CD4-positive, alpha-beta T cell treated with Interleukin-17A for 1 hour (primary cell): ENCODE measurements around the gene FCHSD2.
A peak's percentile ranks its signal among the peaks of the same experiment; 100 is the strongest.
"Not testable (repeated sequence)": the region's sequence is repeated elsewhere in the genome, so short reads cannot be mapped to it uniquely, and the experiment has no call there.

Experiments
- DNase-seq: peaks from one replicate; pipeline ENCODE4 v3.0.0-alpha.2; 2020

Gene FCHSD2

GRCh38 chr11:73147771-73148681 is 5.9 kb upstream of the FCHSD2 start:
- no peak for DNase-seq

DNA sequence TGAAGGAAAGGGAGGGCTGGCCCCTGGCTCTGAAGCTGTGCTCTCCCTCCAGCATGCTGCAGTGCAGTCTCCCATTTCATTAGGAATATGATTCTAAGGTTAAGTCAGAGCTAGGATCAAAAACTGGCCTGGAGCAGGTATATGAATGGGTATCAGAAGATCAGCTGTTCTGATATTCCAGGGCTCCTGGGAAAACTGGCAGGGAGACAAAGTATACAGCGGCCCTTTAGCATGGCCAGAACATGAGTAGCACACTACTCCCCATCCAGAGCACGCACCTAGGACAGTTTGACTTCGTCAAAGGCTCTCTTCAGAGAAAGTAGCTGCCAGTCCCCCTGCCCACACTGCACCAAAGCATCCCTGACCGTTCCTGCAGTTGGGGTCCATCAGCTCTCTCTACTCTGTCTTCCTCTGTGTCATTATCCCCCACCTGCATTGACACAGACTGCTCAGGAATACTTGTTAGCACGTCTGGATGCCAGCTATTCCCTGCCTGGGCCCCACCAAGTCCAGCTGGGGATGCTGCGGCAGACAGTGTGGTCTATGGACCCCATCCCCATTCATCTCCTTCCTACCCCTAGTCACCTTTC is 4.0 kb upstream of the FCHSD2 start:
- DNase-seq, result no peak

- DNase-seq, result no peak
Observed at GRCh38 chr11:73143126-73143838, 1.2 kb upstream of the FCHSD2 start.

- DNase-seq, result peak; percentile 71
Observed at GRCh38 chr11:73141309-73142127, 600 bp downstream of the FCHSD2 start.

- no peak for DNase-seq
Observed at GRCh38 chr11:73141031-73141308, 1.1 kb downstream of the FCHSD2 start.

DNA sequence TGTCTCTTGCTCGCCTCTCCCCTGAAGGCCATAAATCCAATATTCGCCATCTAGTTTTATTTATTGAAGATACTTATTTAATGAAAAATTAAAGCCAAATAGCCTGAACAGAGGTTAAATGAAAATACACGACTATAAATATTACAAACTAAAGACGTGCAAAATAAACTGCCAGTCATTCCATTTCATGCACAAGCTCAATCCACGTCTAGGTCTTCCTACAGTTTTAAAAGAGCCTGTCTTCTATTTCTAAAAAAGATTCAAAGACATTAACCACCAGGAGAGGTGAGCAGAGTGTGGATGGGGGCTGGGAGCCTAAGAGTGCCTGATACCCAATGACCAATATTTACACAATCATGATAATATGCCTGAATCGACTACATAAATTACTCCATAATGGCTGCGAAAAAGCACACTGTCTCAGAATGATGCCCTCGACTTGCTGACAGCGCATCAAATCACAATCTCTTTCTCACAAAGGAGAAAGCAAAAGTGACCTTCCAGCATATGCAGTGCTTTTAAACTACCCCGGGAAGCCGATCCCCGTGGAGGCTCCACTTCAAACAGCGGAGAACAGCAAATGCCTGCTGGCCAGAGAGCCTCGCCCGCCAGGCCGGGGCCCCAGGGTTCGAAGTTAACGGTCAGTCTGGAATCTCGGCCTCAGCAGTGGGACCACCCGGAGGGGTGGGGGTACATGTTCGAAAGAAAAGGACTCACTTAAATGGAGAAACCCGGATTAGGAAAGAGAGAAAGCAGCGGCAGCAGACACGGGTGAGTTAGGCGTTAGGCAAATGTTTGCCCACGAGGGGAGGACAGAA is 1.7 kb downstream of the FCHSD2 start:
- DNase-seq, result no peak

- DNase-seq, result no peak
Observed at GRCh38 chr11:73139476-73140198, 2.5 kb downstream of the FCHSD2 start.

- DNase-seq, result no peak
Observed at GRCh38 chr11:73137944-73138274, 4.2 kb downstream of the FCHSD2 start.

DNA sequence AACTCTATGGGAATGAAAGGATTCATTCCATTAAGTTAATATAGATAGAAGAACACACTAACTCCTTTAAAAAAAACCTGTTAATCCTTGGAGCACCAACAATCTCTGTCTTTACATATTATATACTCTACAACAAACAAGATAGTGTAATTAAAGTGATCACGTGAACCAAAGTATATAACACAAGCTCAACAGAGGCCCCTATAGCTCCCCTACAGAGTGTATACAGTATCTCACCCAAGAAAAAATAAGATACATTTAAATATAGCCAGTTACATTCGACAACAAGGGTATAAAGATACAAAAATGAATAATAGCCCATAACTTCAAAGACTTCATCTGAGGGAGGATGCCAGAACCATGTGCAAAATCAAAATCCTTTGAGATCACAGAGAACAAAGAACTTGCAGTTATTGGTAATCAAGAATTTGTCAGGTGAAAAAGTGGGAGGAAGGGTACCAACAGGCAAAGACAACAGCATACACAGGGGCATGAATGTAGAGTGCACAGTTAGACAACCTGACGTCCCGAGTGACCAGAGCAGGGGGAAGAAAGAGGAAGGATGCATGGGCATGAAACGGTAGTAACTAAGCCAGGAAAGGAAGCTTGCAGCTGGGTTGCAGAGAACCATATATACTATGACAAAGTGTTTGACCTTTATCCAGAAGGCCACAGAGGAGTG is 4.7 kb downstream of the FCHSD2 start:
- DNase-seq, result no peak

DNA sequence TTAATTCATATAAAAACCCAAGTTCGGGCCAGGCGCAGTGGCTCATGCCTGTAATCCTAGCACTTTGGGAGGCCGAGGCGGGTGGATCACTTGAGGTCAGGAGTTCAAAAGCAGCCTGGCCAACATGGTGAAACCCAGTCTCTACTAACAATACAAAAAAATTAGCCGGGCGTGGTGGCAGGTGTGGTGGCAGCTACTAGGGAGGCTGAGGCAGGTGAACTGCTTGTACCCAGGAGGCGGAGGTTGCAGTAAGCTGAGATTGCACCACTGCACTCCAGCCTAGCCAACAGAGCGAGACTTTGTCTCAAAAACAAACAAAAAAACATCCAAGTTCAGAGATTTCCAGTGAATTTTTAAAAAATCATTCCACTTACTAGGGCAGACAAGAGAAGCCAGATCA is 5.4 kb downstream of the FCHSD2 start:
- not testable (repeated sequence) for DNase-seq

- DNase-seq, result no peak
Observed at GRCh38 chr11:73135346-73136284, 6.5 kb downstream of the FCHSD2 start.

DNA sequence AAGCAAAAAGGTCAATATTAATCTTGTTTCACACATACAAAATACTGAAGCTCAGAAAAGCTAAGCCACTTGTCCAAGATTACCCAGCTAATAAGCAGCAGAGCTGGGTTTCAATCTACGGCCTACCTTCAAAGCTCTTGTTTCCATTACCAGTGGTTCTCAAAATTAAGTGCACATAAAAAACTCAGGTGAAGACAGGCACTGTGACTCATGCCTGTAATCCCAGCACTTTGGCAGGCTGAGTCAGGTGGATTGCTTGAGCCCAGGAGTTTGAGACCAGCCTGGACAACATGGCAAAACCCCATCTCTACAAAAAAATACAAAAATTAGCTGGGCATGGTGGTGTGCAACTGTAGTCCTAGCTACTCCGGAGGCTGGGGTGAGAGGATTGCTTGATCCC is 9.8 kb downstream of the FCHSD2 start:
- not testable (repeated sequence) for DNase-seq

DNA sequence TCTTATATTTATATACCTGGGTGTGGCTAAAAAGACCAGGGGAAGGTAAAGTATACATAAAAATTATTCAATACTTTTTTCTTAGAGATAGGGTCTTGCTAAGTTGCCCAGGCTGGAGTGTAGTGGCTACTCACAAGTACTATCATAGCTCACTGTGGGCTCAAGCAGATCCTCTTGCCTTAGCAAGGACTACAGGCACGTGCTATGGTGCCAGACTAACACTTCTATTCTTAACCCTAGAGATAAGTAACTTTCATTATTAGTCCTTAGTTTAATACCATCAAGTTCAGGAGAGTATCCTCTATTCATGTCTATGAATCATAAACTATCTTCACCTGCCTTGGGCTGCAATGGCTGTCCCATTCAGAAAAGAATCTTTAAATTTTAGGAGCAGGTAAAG is 11.9 kb downstream of the FCHSD2 start:
- DNase-seq, result no peak

- DNase-seq, result no peak
Observed at GRCh38 chr11:73129198-73129597, 12.9 kb downstream of the FCHSD2 start.

GRCh38 chr11:73126804-73127480 is 15.2 kb downstream of the FCHSD2 start:
- no peak for DNase-seq

GRCh38 chr11:73124800-73125199 is 17.3 kb downstream of the FCHSD2 start:
- DNase-seq, result no peak

- DNase-seq, result not testable (repeated sequence)
Observed at GRCh38 chr11:73123892-73124291, 18.2 kb downstream of the FCHSD2 start.

DNA sequence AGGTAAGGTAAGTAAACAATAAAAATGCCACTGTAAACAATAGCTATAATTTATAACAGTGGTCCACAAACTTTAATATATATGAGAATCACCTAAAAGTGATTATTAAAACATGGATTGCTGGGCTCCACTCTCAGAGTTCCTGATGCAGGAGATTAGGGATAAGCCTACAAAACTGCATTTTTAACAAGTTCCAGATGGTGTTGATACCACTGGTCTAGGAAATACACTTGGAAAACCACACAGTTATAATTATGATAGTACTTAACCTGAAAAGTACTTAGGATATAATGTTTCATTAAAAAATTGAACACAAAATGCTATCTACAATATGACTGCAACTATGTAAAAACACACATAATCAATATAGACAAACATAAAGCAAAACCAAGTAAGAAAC is 20.4 kb downstream of the FCHSD2 start:
- DNase-seq, result no peak

GRCh38 chr11:73117071-73117470 is 25.0 kb downstream of the FCHSD2 start:
- no peak for DNase-seq
